WTC11 (cell line): ENCODE results near the gene ERAP2. TPM values are rescaled to one million over a fixed set of nuclear protein-coding genes. Genes with fewer than 3 reads are reported as not detected.

Experiments used
- ATAC-seq: fragments of 200-7000 bp; cut with Tn5 transposase; 2 replicates; pipeline ENCODE4 v1.10.0; 2021; ENCODE audit warnings: mild to moderate bottlenecking, moderate library complexity
- CTCF ChIA-PET: fragments of 300-600 bp; sonication (Branson Sonifier 250); formaldehyde crosslinking; loops from one replicate; lab custom pipeline; 2021; ENCODE audit warnings: antibody characterized with exemption; lab: Charles Lee
- POLR2A ChIA-PET: fragments of 350-600 bp; sonication (Branson Sonifier 250); formaldehyde crosslinking; loops from one replicate; lab custom pipeline; 2021; ENCODE audit warnings: antibody characterized with exemption; lab: Charles Lee
- DNase-seq: peaks from one replicate; pipeline ENCODE4 v3.0.0; 2021; ENCODE audit warnings: low spot score
- H3K27ac Mint-ChIP-seq: 2 replicates; pipeline ENCODE4 v1.8.0; 2021; ENCODE audit warnings: mixed read lengths
- H3K27me3 Mint-ChIP-seq: 2 replicates; pipeline ENCODE4 v1.8.0; 2021; ENCODE audit warnings: low read depth, mild to moderate bottlenecking, moderate library complexity, mixed read lengths
- H3K36me3 Mint-ChIP-seq: 2 replicates; pipeline ENCODE4 v1.8.0; 2021; ENCODE audit warnings: mixed read lengths
- H3K4me1 Mint-ChIP-seq: 2 replicates; pipeline ENCODE4 v1.8.0; 2022; ENCODE audit warnings: mixed read lengths
- H3K4me3 Mint-ChIP-seq: 2 replicates; pipeline ENCODE4 v1.8.0; 2021; ENCODE audit warnings: mild to moderate bottlenecking, moderate library complexity, mixed read lengths
- H3K9me3 Mint-ChIP-seq: 2 replicates; pipeline ENCODE4 v1.8.0; 2021; ENCODE audit warnings: mixed read lengths
- CREB1 ChIP-seq: sonication (generic); formaldehyde crosslinking; IDR thresholded peaks from 2 replicates; pipeline ENCODE4 v1.8.0; 2023; ENCODE audit warnings: mild to moderate bottlenecking, missing genetic modification reagents
- ELF4 ChIP-seq: sonication (generic); formaldehyde crosslinking; IDR thresholded peaks from 2 replicates; pipeline ENCODE4 v1.8.1; 2022; ENCODE audit warnings: low read depth, mild to moderate bottlenecking, moderate library complexity, missing genetic modification reagents
- IRF2 ChIP-seq: sonication (generic); formaldehyde crosslinking; IDR thresholded peaks from 2 replicates; pipeline ENCODE4 v1.8.0; 2022; ENCODE audit warnings: low read depth, missing genetic modification reagents, borderline replicate concordance
- KAT7 ChIP-seq: sonication (generic); formaldehyde crosslinking; IDR thresholded peaks from 2 replicates; pipeline ENCODE4 v1.8.1; 2023; ENCODE audit warnings: missing genetic modification reagents, mild to moderate bottlenecking, borderline replicate concordance
- MYBL2 ChIP-seq: sonication (generic); formaldehyde crosslinking; IDR thresholded peaks from 2 replicates; pipeline ENCODE4 v1.8.1; 2023; ENCODE audit warnings: mild to moderate bottlenecking, moderate library complexity, missing genetic modification reagents
- NFATC4 ChIP-seq: fragments of 250-450 bp; sonication (Bioruptor Pico); IDR thresholded peaks from 2 replicates; pipeline ENCODE4 v1.9.0; 2021; ENCODE audit warnings: mild to moderate bottlenecking
- ZNF138 ChIP-seq: sonication (generic); formaldehyde crosslinking; conservative IDR thresholded peaks from 2 replicates; pipeline ENCODE4 v1.8.1; 2022; ENCODE audit warnings: mild to moderate bottlenecking, moderate library complexity, missing genetic modification reagents
- ZNF317 ChIP-seq: sonication (generic); formaldehyde crosslinking; IDR thresholded peaks from 2 replicates; pipeline ENCODE4 v1.8.1; 2023; ENCODE audit warnings: low read depth, mild to moderate bottlenecking, moderate library complexity, missing genetic modification reagents, borderline replicate concordance
- ZNF532 ChIP-seq: fragments of 250-450 bp; sonication (Bioruptor Pico); IDR thresholded peaks from 2 replicates; pipeline ENCODE4 v1.9.0; 2021; ENCODE audit warnings: mild to moderate bottlenecking, borderline replicate concordance
- total RNA-seq: library from RNA; stranded (reverse); gene quantifications from 3 replicates; pipeline ENCODE4 v1.2.3, GENCODE V29; 2021
- TF ChIP-seq, protein P1 (sequence below): fragments of 250-450 bp; sonication (Bioruptor Pico); IDR thresholded peaks from 2 replicates; pipeline ENCODE4 v2.1.2; 2022; ENCODE audit warnings: mild to moderate bottlenecking, moderate library complexity
- TF ChIP-seq, protein P2 (sequence below): sonication (generic); formaldehyde crosslinking; IDR thresholded peaks from 2 replicates; pipeline ENCODE4 v1.8.1; 2023; ENCODE audit warnings: mild to moderate bottlenecking, missing genetic modification reagents
- TF ChIP-seq, protein P3 (sequence below): sonication (generic); formaldehyde crosslinking; IDR thresholded peaks from 2 replicates; pipeline ENCODE4 v1.8.0; 2022; ENCODE audit warnings: mild to moderate bottlenecking, missing genetic modification reagents
- TF ChIP-seq, protein P4 (sequence below): sonication (generic); formaldehyde crosslinking; IDR thresholded peaks from 2 replicates; pipeline ENCODE4 v1.8.0; 2022; ENCODE audit warnings: mild to moderate bottlenecking, missing genetic modification reagents
- TF ChIP-seq, protein P5 (sequence below): sonication (generic); formaldehyde crosslinking; IDR thresholded peaks from 2 replicates; pipeline ENCODE4 v1.8.1; 2023; ENCODE audit warnings: mild to moderate bottlenecking, missing genetic modification reagents, borderline replicate concordance

Gene ERAP2
- total RNA-seq, 1 experiment from 2014 or later = 0.13 TPM

DNA sequence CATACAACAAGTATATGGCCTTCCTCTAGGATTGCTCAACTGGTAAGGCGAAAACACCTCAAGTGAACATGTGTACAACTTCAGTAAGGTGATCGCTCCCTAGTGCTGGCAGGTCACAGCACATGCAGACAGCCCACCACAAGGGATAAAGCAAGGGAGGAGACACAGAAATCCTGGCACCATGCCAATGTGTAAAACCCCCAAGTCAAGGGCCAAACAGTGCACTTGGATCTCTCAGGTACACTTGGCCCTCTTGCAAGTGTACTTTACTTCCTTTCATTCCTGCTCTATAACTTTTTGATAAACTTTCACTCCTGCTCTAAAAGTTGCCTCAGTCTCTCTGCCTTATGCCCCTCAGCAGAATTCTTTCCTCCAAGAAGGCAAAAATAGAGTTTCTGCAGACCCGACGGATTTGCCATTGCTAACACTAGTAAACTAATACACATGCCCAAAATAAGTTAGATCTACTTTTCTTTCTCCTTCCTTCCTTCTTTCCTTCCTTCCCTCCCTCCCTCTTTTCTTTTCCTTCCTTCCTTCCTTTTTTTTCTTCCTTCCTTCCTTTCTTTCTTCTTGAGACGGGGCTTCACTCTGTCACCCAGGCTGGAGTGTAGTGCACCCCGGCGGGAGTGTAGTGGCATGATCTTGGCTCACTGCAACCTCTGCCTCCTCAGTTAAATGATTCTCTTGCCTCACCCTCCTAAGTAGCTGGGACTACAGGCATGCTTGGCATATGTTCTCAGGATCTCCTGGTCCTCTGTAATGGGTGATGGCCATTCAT is 52.8 kb downstream of the ERAP2 start:
- no peak for ATAC-seq
- Mint-ChIP-seq H3K27ac (no peak overlapping the region), H3K36me3 (no peaks in the 10 kb centered on the region), H3K9me3 (no peaks in the 10 kb centered on the region), H3K27me3 (no peaks in the 10 kb centered on the region), H3K4me3 (no peak overlapping the region), H3K4me1 (peaks cover 12% of the 10 kb centered on the region)
- TF ChIP-seq, protein P1, sequence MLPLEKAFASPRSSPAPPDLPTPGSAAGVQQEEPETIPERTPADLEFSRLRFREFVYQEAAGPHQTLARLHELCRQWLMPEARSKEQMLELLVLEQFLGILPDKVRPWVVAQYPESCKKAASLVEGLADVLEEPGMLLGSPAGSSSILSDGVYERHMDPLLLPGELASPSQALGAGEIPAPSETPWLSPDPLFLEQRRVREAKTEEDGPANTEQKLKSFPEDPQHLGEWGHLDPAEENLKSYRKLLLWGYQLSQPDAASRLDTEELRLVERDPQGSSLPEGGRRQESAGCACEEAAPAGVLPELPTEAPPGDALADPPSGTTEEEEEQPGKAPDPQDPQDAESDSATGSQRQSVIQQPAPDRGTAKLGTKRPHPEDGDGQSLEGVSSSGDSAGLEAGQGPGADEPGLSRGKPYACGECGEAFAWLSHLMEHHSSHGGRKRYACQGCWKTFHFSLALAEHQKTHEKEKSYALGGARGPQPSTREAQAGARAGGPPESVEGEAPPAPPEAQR (CRISPR knock-in tag) = no peak
- TF ChIP-seq IRF2 (CRISPR knock-in tag) (no peak), ZNF138 (CRISPR knock-in tag) (no peak), KAT7 (CRISPR knock-in tag) (no peak), CREB1 (no peak), MYBL2 (CRISPR knock-in tag) (no peak), NFATC4 (no peak), ZNF532 (no peak), ELF4 (CRISPR knock-in tag) (no peak), ZNF317 (CRISPR knock-in tag) (no peak)
- TF ChIP-seq, protein P2, sequence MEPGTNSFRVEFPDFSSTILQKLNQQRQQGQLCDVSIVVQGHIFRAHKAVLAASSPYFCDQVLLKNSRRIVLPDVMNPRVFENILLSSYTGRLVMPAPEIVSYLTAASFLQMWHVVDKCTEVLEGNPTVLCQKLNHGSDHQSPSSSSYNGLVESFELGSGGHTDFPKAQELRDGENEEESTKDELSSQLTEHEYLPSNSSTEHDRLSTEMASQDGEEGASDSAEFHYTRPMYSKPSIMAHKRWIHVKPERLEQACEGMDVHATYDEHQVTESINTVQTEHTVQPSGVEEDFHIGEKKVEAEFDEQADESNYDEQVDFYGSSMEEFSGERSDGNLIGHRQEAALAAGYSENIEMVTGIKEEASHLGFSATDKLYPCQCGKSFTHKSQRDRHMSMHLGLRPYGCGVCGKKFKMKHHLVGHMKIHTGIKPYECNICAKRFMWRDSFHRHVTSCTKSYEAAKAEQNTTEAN (CRISPR knock-in tag) = no peak
- TF ChIP-seq, protein P3, sequence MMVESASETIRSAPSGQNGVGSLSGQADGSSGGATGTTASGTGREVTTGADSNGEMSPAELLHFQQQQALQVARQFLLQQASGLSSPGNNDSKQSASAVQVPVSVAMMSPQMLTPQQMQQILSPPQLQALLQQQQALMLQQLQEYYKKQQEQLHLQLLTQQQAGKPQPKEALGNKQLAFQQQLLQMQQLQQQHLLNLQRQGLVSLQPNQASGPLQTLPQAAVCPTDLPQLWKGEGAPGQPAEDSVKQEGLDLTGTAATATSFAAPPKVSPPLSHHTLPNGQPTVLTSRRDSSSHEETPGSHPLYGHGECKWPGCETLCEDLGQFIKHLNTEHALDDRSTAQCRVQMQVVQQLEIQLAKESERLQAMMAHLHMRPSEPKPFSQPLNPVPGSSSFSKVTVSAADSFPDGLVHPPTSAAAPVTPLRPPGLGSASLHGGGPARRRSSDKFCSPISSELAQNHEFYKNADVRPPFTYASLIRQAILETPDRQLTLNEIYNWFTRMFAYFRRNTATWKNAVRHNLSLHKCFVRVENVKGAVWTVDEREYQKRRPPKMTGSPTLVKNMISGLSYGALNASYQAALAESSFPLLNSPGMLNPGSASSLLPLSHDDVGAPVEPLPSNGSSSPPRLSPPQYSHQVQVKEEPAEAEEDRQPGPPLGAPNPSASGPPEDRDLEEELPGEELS (CRISPR knock-in tag) = no peak
- TF ChIP-seq, protein P4, sequence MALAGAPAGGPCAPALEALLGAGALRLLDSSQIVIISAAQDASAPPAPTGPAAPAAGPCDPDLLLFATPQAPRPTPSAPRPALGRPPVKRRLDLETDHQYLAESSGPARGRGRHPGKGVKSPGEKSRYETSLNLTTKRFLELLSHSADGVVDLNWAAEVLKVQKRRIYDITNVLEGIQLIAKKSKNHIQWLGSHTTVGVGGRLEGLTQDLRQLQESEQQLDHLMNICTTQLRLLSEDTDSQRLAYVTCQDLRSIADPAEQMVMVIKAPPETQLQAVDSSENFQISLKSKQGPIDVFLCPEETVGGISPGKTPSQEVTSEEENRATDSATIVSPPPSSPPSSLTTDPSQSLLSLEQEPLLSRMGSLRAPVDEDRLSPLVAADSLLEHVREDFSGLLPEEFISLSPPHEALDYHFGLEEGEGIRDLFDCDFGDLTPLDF (CRISPR knock-in tag) = no peak
- TF ChIP-seq, protein P5, sequence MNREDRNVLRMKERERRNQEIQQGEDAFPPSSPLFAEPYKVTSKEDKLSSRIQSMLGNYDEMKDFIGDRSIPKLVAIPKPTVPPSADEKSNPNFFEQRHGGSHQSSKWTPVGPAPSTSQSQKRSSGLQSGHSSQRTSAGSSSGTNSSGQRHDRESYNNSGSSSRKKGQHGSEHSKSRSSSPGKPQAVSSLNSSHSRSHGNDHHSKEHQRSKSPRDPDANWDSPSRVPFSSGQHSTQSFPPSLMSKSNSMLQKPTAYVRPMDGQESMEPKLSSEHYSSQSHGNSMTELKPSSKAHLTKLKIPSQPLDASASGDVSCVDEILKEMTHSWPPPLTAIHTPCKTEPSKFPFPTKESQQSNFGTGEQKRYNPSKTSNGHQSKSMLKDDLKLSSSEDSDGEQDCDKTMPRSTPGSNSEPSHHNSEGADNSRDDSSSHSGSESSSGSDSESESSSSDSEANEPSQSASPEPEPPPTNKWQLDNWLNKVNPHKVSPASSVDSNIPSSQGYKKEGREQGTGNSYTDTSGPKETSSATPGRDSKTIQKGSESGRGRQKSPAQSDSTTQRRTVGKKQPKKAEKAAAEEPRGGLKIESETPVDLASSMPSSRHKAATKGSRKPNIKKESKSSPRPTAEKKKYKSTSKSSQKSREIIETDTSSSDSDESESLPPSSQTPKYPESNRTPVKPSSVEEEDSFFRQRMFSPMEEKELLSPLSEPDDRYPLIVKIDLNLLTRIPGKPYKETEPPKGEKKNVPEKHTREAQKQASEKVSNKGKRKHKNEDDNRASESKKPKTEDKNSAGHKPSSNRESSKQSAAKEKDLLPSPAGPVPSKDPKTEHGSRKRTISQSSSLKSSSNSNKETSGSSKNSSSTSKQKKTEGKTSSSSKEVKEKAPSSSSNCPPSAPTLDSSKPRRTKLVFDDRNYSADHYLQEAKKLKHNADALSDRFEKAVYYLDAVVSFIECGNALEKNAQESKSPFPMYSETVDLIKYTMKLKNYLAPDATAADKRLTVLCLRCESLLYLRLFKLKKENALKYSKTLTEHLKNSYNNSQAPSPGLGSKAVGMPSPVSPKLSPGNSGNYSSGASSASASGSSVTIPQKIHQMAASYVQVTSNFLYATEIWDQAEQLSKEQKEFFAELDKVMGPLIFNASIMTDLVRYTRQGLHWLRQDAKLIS (CRISPR knock-in tag) = no peak
- ChIA-PET CTCF (no interaction called here), POLR2A (no interaction called here)
- no peak for DNase-seq
